Measurements from ENCODE around the gene ADAMTS10.

GRCh38 chr19:8631425-8631819 is 20.9 kb upstream of the ADAMTS10 start:
- TF ChIP-seq EZH2phosphoT487 (IDR thresholded peaks at IDR 0.05; ENCODE audit: borderline replicate concordance, low read length) = no peak
- TF ChIP-seq, protein P1, sequence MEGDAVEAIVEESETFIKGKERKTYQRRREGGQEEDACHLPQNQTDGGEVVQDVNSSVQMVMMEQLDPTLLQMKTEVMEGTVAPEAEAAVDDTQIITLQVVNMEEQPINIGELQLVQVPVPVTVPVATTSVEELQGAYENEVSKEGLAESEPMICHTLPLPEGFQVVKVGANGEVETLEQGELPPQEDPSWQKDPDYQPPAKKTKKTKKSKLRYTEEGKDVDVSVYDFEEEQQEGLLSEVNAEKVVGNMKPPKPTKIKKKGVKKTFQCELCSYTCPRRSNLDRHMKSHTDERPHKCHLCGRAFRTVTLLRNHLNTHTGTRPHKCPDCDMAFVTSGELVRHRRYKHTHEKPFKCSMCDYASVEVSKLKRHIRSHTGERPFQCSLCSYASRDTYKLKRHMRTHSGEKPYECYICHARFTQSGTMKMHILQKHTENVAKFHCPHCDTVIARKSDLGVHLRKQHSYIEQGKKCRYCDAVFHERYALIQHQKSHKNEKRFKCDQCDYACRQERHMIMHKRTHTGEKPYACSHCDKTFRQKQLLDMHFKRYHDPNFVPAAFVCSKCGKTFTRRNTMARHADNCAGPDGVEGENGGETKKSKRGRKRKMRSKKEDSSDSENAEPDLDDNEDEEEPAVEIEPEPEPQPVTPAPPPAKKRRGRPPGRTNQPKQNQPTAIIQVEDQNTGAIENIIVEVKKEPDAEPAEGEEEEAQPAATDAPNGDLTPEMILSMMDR (conservative IDR thresholded peaks at IDR 0.05; ENCODE audit: low read depth, low read length) = no peak
